Esophagus squamous epithelium (tissue), 5 donors: ENCODE data around the gene SLC1A7. TPM values are rescaled to one million over a fixed set of nuclear protein-coding genes. Genes with fewer than 3 reads are reported as not detected.

Source experiments
- DNase-seq: peaks from one replicate; lab custom pipeline; 2025; lab: John Stamatoyannopoulos, UW
- H3K27ac ChIP-seq, 4 donors: fragments of 200-600 bp; sonication (generic); one replicate each; pipeline ENCODE4 v1.5.1; 2016 to 2019; ENCODE audit warnings: mild to moderate bottlenecking in 1 of 4
- H3K27me3 ChIP-seq, 4 donors: fragments of 200-600 bp; sonication (generic); 1 replicate in 3 of 4; 2 replicates in 1 of 4; pipeline versions ENCODE4 v1.5.1 to v1.6.0; 2017 to 2021; ENCODE audit warnings: antibody characterized with exemption in 1 of 4
- H3K36me3 ChIP-seq, 3 donors: fragments of 200-600 bp; sonication (generic); one replicate each; pipeline ENCODE4 v1.5.1; 2016 to 2019
- H3K4me1 ChIP-seq, 3 donors: fragments of 200-600 bp; sonication (generic); one replicate each; pipeline ENCODE4 v1.5.1; 2017 to 2019
- H3K4me3 ChIP-seq, 4 donors: fragments of 200-600 bp; sonication (generic); 1 replicate in 3 of 4; 2 replicates in 1 of 4; pipeline ENCODE4 v1.5.1; 2016 to 2019; ENCODE audit warnings: mild to moderate bottlenecking in 2 of 4, moderate library complexity in 1 of 4
- H3K9me3 ChIP-seq, 3 donors: fragments of 200-600 bp; sonication (generic); one replicate each; pipeline ENCODE4 v1.5.1; 2016 to 2019
- CTCF ChIP-seq, 6 experiments: fragments of 450-650 bp in 4 of 6; fragments of 200-600 bp in 2 of 6; sonication (generic) in 2 of 6; IDR thresholded peaks; one replicate each; pipeline ENCODE4 v1.5.1; 2016 to 2019; ENCODE audit warnings: antibody characterized with exemption in 6 of 6, mild to moderate bottlenecking in 4 of 6, moderate library complexity in 4 of 6
- POLR2A ChIP-seq, 4 donors: fragments of 450-650 bp; IDR thresholded peaks; one replicate each; pipeline ENCODE4 v1.6.1; 2017; ENCODE audit warnings: antibody characterized with exemption in 4 of 4, mild to moderate bottlenecking in 4 of 4, moderate library complexity in 3 of 4
- WGBS, 2 donors: methylation state at CpG; one replicate each; pipeline ENCODE4 v1.1.5; 2018; 5-methylcytosine and 5-hydroxymethylcytosine counted together
- intact Hi-C: fragments of 100-400 bp; cut with DNase I; formaldehyde crosslinking; loops from one replicate; pipeline ENCODE4 v1.15.0; 2022
- total RNA-seq, 4 donors: library from RNA; depleted of rRNA; stranded (reverse); fragments of >200 nt; gene quantifications; one replicate each; pipeline ENCODE4 v1.1.0, GENCODE V29; 2016
- donor health status: DM: yes; HTN: yes; CAD: no.

Gene SLC1A7
- total RNA-seq, 4 donors from 2014 or later, result 0.57 TPM; not detected in 3

- Histone ChIP-seq H3K4me3 (no peak overlapping the region), H3K27ac (peak overlapping the region in 3 of 4 donors; percentile 0 to 47 (median 39)), H3K4me1 (peaks cover 0 to 30% (median 0%) of the 10 kb centered on the region in 3 donors), H3K9me3 (no peaks in the 10 kb centered on the region), H3K36me3 (no peaks in the 10 kb centered on the region), H3K27me3 (peaks cover 0 to 4% (median 0%) of the 10 kb centered on the region in 4 donors)
- no peak for TF ChIP-seq POLR2A (IDR thresholded peaks at IDR 0.05)
- no peak for TF ChIP-seq CTCF (IDR thresholded peaks at IDR 0.05)
- DNase-seq, result no peak
- 19 to 39% methylated on average over 6 of the region's 6 CpGs for WGBS, 2 donors
- intact Hi-C loops, result no loop called here
These were observed 30.1 kb upstream of the SLC1A7 start for GRCh38 chr1:53172426-53173128.

- peaks cover 0 to 3% (median 0%) of the 10 kb centered on the region in 3 donors for H3K4me1 ChIP-seq
- intact Hi-C loops, result no loop called here
- H3K9me3 ChIP-seq, result no peaks in the 10 kb centered on the region
- TF ChIP-seq CTCF (IDR thresholded peaks at IDR 0.05) (no peak), POLR2A (IDR thresholded peaks at IDR 0.05) (no peak)
- DNase-seq, result no peak
- no peak overlapping the region for H3K4me3 ChIP-seq
- no peaks in the 10 kb centered on the region for H3K27me3 ChIP-seq
- WGBS, 2 donors, result 69 to 81% methylated on average over 8 of the region's 8 CpGs
- H3K27ac ChIP-seq, result no peak overlapping the region
- H3K36me3 ChIP-seq, result no peaks in the 10 kb centered on the region
These were observed 24.5 kb upstream of the SLC1A7 start for GRCh38 chr1:53166912-53167311.

DNA sequence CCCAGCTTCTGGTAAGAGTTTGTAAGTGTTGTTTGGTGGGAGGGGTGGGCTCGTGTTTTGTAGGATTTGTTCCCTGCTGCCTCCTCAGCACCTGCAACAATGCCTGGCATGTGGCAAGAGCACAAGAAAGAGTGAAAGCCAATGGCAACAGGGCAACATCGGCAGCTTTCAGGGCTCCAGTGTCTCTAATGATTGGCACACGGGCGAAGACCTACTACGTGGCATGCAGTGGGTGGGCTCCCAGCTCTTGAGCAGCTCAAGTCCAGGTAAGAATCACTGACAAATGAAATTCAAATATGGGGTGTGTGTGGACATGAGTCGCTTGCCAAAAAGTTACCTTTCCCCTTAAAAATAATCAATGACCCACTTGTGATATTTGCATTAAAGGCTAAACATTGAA lies 23.9 kb upstream of the SLC1A7 start:
- intact Hi-C loops, result no loop called here
- no peaks in the 10 kb centered on the region for H3K9me3 ChIP-seq
- no peak for DNase-seq

GRCh38 chr1:53165408-53165961 lies 23.0 kb upstream of the SLC1A7 start:
- Histone ChIP-seq H3K4me3 (no peak overlapping the region), H3K9me3 (no peaks in the 10 kb centered on the region), H3K27me3 (no peaks in the 10 kb centered on the region), H3K4me1 (no peaks in the 10 kb centered on the region), H3K36me3 (no peaks in the 10 kb centered on the region), H3K27ac (no peak overlapping the region)
- no peak for DNase-seq
- WGBS, 2 donors, result 84 to 87% methylated on average over 5 of the region's 5 CpGs
- TF ChIP-seq CTCF (IDR thresholded peaks at IDR 0.05), result no peak
- TF ChIP-seq POLR2A (IDR thresholded peaks at IDR 0.05), result no peak
- intact Hi-C loops, result no loop called here

More for the DNA sequence above, 23.9 kb upstream of the SLC1A7 start:
- TF ChIP-seq CTCF (IDR thresholded peaks at IDR 0.05) (no peak), POLR2A (IDR thresholded peaks at IDR 0.05) (no peak)
- no peaks in the 10 kb centered on the region for H3K4me1 ChIP-seq
- WGBS, 2 donors, result 72 to 78% methylated on average over 3 to 6 of the region's 6 CpGs
- no peak overlapping the region for H3K27ac ChIP-seq
- H3K27me3 ChIP-seq, result no peaks in the 10 kb centered on the region
- H3K36me3 ChIP-seq, result no peaks in the 10 kb centered on the region
- H3K4me3 ChIP-seq, result no peak overlapping the region

GRCh38 chr1:53163291-53163768 lies 20.9 kb upstream of the SLC1A7 start:
- DNase-seq, result no peak
- Histone ChIP-seq H3K9me3 (no peaks in the 10 kb centered on the region), H3K36me3 (no peaks in the 10 kb centered on the region), H3K27ac (no peak overlapping the region), H3K27me3 (no peaks in the 10 kb centered on the region), H3K4me3 (no peak overlapping the region), H3K4me1 (no peaks in the 10 kb centered on the region)
- WGBS, 2 donors, result 78 to 80% methylated on average over 5 to 9 of the region's 10 CpGs
- TF ChIP-seq CTCF (IDR thresholded peaks at IDR 0.05) (no peak), POLR2A (IDR thresholded peaks at IDR 0.05) (no peak)
- intact Hi-C loops, result no loop called here
